Measurements from ENCODE around the gene UBE2V1.

DNA sequence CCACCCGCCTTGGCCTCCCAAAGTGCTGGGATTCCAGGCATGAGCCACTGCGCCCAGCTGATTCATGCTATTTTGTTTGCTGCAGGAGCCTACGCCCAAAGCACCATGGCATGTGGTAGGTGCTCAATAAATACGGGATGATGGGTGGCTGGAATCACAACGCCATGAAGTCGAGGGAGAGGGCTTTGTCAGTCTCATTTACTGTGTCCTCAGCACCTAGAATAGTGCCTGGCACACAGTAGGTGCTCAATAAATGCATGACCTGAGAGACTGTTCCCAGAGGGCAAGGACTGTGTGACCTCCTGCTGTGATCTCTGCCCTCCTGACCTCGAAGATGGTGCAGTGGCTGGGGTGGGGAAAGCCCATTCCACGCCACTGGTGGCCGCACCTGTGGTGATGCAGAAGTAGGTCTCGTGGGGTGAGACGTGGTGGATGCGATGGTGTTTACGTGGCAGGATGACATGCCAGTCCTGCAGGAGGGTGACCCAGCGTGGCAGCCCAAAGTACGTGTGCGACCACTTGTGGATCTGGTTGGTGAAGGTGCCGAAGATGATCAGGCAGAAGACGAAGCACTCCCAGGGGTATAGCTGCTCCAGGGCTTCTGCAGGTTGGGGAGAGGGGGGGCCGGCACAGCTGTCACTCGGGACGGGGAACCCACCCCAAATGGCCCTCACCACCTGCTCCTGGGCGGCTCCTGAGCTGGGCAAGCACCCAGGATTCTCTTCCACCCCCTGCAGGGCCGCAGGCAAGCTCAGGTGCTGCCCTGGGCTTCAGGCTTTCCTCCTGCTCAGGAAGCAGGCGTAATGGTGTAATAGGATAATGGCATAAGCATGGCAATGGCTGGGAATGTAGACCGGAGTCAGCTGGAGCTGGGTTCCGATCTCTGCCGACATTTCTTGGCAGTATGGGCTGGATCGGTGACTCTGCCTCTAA lies 14.9 kb upstream of the UBE2V1 start:
- TF ChIP-seq, protein P1, sequence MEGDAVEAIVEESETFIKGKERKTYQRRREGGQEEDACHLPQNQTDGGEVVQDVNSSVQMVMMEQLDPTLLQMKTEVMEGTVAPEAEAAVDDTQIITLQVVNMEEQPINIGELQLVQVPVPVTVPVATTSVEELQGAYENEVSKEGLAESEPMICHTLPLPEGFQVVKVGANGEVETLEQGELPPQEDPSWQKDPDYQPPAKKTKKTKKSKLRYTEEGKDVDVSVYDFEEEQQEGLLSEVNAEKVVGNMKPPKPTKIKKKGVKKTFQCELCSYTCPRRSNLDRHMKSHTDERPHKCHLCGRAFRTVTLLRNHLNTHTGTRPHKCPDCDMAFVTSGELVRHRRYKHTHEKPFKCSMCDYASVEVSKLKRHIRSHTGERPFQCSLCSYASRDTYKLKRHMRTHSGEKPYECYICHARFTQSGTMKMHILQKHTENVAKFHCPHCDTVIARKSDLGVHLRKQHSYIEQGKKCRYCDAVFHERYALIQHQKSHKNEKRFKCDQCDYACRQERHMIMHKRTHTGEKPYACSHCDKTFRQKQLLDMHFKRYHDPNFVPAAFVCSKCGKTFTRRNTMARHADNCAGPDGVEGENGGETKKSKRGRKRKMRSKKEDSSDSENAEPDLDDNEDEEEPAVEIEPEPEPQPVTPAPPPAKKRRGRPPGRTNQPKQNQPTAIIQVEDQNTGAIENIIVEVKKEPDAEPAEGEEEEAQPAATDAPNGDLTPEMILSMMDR (IDR thresholded peaks at IDR 0.05), result no peak
- no peak for TF ChIP-seq CHD2 (IDR thresholded peaks at IDR 0.05; ENCODE audit: low read length, partially characterized antibody)
- TF ChIP-seq, protein P2, sequence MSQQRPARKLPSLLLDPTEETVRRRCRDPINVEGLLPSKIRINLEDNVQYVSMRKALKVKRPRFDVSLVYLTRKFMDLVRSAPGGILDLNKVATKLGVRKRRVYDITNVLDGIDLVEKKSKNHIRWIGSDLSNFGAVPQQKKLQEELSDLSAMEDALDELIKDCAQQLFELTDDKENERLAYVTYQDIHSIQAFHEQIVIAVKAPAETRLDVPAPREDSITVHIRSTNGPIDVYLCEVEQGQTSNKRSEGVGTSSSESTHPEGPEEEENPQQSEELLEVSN (IDR thresholded peaks at IDR 0.05; ENCODE audit: borderline replicate concordance, low read depth), result no peak
- no peak for TF ChIP-seq MAZ (IDR thresholded peaks at IDR 0.05; ENCODE audit: borderline replicate concordance, low read depth, low read length)
- TF ChIP-seq MAFK (IDR thresholded peaks at IDR 0.05; ENCODE audit: partially characterized antibody), result no peak
- TF ChIP-seq POLR2A (IDR thresholded peaks at IDR 0.05; ENCODE audit: low read length), result no peak
- TF ChIP-seq RCOR1 (IDR thresholded peaks at IDR 0.05; ENCODE audit: low read depth, low read length), result no peak
- TF ChIP-seq CEBPB (IDR thresholded peaks at IDR 0.05), result no peak
- TF ChIP-seq GATA3 (IDR thresholded peaks at IDR 0.05; ENCODE audit: borderline replicate concordance), result no peak
- TF ChIP-seq ZC3H11A (IDR thresholded peaks at IDR 0.05), result no peak
- TF ChIP-seq, protein P3, sequence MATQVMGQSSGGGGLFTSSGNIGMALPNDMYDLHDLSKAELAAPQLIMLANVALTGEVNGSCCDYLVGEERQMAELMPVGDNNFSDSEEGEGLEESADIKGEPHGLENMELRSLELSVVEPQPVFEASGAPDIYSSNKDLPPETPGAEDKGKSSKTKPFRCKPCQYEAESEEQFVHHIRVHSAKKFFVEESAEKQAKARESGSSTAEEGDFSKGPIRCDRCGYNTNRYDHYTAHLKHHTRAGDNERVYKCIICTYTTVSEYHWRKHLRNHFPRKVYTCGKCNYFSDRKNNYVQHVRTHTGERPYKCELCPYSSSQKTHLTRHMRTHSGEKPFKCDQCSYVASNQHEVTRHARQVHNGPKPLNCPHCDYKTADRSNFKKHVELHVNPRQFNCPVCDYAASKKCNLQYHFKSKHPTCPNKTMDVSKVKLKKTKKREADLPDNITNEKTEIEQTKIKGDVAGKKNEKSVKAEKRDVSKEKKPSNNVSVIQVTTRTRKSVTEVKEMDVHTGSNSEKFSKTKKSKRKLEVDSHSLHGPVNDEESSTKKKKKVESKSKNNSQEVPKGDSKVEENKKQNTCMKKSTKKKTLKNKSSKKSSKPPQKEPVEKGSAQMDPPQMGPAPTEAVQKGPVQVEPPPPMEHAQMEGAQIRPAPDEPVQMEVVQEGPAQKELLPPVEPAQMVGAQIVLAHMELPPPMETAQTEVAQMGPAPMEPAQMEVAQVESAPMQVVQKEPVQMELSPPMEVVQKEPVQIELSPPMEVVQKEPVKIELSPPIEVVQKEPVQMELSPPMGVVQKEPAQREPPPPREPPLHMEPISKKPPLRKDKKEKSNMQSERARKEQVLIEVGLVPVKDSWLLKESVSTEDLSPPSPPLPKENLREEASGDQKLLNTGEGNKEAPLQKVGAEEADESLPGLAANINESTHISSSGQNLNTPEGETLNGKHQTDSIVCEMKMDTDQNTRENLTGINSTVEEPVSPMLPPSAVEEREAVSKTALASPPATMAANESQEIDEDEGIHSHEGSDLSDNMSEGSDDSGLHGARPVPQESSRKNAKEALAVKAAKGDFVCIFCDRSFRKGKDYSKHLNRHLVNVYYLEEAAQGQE (IDR thresholded peaks at IDR 0.05), result no peak
- TF ChIP-seq, protein P4, sequence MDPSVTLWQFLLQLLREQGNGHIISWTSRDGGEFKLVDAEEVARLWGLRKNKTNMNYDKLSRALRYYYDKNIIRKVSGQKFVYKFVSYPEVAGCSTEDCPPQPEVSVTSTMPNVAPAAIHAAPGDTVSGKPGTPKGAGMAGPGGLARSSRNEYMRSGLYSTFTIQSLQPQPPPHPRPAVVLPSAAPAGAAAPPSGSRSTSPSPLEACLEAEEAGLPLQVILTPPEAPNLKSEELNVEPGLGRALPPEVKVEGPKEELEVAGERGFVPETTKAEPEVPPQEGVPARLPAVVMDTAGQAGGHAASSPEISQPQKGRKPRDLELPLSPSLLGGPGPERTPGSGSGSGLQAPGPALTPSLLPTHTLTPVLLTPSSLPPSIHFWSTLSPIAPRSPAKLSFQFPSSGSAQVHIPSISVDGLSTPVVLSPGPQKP (IDR thresholded peaks at IDR 0.05; ENCODE audit: low read depth, low read length), result no peak
- TF ChIP-seq JUNB (IDR thresholded peaks at IDR 0.05), result no peak
